Measurements from ENCODE around the gene DLG1. TPM values are rescaled to one million over a fixed set of nuclear protein-coding genes. Genes with fewer than 3 reads are reported as not detected.
A peak's percentile ranks its signal among the peaks of the same experiment; 100 is the strongest.

DLG1 gene
- total RNA-seq, 1 donor from 2014 or later = 77.5 TPM

DNA sequence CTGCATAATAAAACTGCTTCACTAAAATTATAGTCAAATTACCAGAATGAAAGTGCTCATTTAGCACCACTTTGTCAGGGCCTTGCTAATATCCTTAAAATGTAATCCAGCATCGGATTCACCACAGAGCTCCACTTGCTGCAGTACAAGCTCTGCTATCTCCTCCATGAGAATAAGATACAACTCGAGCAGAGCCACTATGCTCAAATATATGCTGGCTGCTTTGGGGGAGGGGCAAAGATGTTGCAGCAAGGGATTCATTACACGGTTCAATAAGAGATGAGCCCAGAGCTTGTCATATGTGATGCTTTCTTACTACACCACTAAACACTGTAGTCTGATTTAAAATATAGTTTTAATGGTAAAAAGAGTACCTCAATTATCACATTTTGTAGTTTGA is 72.2 kb downstream of the DLG1 start:
- DNase-seq (no peak), ATAC-seq (no peak)
- Histone ChIP-seq H3K27ac (no peak overlapping the region), H3K9me3 (no peaks in the 10 kb centered on the region), H3K27me3 (no peaks in the 10 kb centered on the region), H3K36me3 (no peaks in the 10 kb centered on the region), H3K4me1 (peaks cover 17% of the 10 kb centered on the region), H3K4me3 (no peak overlapping the region)
- TF ChIP-seq, protein P1, sequence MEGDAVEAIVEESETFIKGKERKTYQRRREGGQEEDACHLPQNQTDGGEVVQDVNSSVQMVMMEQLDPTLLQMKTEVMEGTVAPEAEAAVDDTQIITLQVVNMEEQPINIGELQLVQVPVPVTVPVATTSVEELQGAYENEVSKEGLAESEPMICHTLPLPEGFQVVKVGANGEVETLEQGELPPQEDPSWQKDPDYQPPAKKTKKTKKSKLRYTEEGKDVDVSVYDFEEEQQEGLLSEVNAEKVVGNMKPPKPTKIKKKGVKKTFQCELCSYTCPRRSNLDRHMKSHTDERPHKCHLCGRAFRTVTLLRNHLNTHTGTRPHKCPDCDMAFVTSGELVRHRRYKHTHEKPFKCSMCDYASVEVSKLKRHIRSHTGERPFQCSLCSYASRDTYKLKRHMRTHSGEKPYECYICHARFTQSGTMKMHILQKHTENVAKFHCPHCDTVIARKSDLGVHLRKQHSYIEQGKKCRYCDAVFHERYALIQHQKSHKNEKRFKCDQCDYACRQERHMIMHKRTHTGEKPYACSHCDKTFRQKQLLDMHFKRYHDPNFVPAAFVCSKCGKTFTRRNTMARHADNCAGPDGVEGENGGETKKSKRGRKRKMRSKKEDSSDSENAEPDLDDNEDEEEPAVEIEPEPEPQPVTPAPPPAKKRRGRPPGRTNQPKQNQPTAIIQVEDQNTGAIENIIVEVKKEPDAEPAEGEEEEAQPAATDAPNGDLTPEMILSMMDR (IDR thresholded peaks at IDR 0.05) = no peak
- intact Hi-C loops (cut with DNase I) = no loop called here

DNA sequence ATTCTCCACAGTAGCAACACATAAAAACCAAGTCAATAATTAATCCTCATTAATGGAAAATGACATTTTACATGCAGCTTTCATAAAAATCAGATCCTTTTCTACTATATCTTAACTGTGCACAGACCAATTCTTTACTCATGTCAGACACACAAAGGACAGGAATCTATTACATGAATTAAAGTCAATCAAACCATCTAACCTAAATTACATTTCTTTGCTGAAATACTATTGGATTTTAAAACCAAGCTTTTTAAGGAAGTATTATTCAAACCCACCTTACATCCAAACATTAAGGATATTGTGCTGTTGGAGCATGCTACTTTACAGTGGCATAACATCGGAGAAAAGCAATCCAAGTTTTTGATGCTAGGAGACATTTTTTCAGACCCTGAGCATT is 72.8 kb downstream of the DLG1 start:
- DNase-seq (no peak), ATAC-seq (no peak)
- no peak overlapping the region for H3K4me3 ChIP-seq
- peaks cover 17% of the 10 kb centered on the region for H3K4me1 ChIP-seq
- intact Hi-C loops (cut with DNase I) = no loop called here
- no peak overlapping the region for H3K27ac ChIP-seq
- H3K9me3 ChIP-seq = no peaks in the 10 kb centered on the region
- H3K36me3 ChIP-seq = no peaks in the 10 kb centered on the region
- H3K27me3 ChIP-seq = no peaks in the 10 kb centered on the region
- TF ChIP-seq, protein P1 (IDR thresholded peaks at IDR 0.05) = no peak

DNA sequence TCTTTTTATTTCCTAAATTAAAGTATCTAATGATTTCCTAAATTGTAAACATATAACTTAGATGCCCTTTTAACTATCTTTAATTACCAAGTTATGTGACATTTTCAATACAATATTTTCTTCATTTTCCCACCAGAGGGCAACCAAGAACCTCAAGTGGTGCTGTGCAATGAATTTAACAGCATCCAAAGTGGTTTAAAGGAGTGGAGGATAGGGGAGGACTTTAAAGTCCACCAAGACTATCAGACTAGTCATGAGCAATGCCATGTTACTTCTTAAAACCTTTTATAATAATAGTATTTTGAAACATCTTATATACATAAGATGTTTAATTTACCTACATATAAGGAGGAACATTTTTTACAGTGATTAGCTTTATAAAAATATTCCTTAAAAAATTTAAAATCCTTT is 74.4 kb downstream of the DLG1 start:
- TF ChIP-seq, protein P1 (IDR thresholded peaks at IDR 0.05) = peak; percentile 58
- ATAC-seq (peak; percentile 64), DNase-seq (no peak)
- Histone ChIP-seq H3K36me3 (no peaks in the 10 kb centered on the region), H3K27me3 (no peaks in the 10 kb centered on the region), H3K4me1 (peaks cover 17% of the 10 kb centered on the region), H3K9me3 (no peaks in the 10 kb centered on the region), H3K4me3 (no peak overlapping the region), H3K27ac (no peak overlapping the region)
- intact Hi-C loops (cut with DNase I) = no loop called here

DNA sequence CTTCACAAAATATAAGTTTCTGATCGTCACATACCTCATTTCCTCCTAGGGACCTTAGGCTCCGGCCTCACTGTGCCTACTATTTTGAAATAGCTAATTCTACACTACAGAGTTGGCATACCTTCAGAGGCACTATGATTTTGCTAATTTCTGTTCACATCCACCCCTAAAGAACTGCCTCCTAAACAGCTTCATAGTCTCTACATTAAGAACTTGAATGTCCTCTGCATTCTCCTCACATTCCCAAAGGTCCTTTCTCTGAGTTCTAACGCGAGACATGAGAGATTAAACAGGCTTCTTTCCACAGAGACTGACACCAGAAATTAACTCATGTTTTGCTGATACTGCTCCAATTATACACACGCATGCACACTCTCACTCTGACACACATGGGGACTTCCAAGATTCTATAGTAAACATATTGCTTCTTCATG is 75.5 kb downstream of the DLG1 start:
- Histone ChIP-seq H3K4me3 (no peak overlapping the region), H3K36me3 (no peaks in the 10 kb centered on the region), H3K27me3 (no peaks in the 10 kb centered on the region), H3K4me1 (peaks cover 17% of the 10 kb centered on the region), H3K27ac (no peak overlapping the region), H3K9me3 (no peaks in the 10 kb centered on the region)
- intact Hi-C loops (cut with DNase I) = no loop called here
- TF ChIP-seq, protein P1 (IDR thresholded peaks at IDR 0.05) = no peak
- DNase-seq (no peak), ATAC-seq (peak; percentile 87)

DNA sequence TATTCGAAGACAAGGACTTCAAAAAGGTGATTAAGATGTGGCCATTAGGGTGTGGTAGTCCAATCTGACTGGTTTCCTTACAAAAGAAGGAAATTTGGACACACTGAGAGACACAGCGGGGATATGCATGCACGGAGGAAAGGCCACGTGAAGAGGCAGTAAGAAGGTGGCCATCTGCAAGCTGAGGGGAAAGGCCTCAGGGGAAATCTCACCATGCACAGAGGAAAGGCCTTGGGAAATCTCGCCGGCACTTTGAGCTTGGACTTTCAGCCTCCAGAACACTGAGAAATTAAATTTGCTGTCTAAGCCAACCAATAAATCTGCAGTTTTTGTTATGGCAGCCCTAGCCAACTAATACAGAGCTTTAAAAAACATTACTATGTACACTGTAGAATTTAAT is 78.8 kb downstream of the DLG1 start:
- ATAC-seq (no peak), DNase-seq (no peak)
- Histone ChIP-seq H3K4me3 (no peak overlapping the region), H3K4me1 (peaks cover 27% of the 10 kb centered on the region), H3K9me3 (no peaks in the 10 kb centered on the region), H3K36me3 (no peaks in the 10 kb centered on the region), H3K27me3 (no peaks in the 10 kb centered on the region), H3K27ac (no peak overlapping the region)
- intact Hi-C loops (cut with DNase I) = no loop called here
- TF ChIP-seq, protein P1 (IDR thresholded peaks at IDR 0.05) = no peak

DNA sequence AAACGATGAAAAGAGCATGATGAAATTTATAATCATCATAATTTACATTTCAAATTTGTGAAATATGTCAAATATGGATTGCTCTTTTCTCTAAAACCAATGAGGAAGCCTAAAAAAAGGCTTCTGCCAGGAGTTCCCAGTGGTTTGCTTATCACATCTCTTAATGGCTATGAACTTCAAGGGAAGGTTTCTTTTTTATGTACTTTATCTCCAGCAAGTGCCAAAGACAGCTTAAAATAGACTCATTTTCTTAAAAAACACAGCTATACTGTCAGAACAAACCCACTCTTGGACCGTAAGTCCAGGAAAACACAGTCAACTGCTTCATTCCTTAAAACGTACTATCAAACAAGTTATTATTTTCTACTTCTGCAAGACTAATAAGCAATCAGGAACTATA is 80.2 kb downstream of the DLG1 start:
- Histone ChIP-seq H3K4me1 (peaks cover 19% of the 10 kb centered on the region), H3K27ac (no peak overlapping the region), H3K36me3 (no peaks in the 10 kb centered on the region), H3K27me3 (no peaks in the 10 kb centered on the region), H3K9me3 (no peaks in the 10 kb centered on the region), H3K4me3 (no peak overlapping the region)
- TF ChIP-seq, protein P1 (IDR thresholded peaks at IDR 0.05) = no peak
- intact Hi-C loops (cut with DNase I) = no loop called here
- DNase-seq = no peak
- ATAC-seq = no peak
